ENCODE results near the gene VPS41.

- TF ChIP-seq, protein P1, sequence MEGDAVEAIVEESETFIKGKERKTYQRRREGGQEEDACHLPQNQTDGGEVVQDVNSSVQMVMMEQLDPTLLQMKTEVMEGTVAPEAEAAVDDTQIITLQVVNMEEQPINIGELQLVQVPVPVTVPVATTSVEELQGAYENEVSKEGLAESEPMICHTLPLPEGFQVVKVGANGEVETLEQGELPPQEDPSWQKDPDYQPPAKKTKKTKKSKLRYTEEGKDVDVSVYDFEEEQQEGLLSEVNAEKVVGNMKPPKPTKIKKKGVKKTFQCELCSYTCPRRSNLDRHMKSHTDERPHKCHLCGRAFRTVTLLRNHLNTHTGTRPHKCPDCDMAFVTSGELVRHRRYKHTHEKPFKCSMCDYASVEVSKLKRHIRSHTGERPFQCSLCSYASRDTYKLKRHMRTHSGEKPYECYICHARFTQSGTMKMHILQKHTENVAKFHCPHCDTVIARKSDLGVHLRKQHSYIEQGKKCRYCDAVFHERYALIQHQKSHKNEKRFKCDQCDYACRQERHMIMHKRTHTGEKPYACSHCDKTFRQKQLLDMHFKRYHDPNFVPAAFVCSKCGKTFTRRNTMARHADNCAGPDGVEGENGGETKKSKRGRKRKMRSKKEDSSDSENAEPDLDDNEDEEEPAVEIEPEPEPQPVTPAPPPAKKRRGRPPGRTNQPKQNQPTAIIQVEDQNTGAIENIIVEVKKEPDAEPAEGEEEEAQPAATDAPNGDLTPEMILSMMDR (IDR thresholded peaks at IDR 0.05; ENCODE audit: borderline replicate concordance, extremely low read depth, low read length, poor library complexity, severe bottlenecking): no peak
- no peak for TF ChIP-seq EZH2 (IDR thresholded peaks at IDR 0.05; ENCODE audit: borderline replicate concordance, low read depth, low read length, severe bottlenecking)
These were observed 19.5 kb upstream of the VPS41 start for GRCh38 chr7:38928506-38928905.

Measured in DND-41 (cell line).